Muscle of leg (tissue), 16 donors: ENCODE results near the gene VCX3B. TPM values are rescaled to one million over a fixed set of nuclear protein-coding genes. Genes with fewer than 3 reads are reported as not detected.
"Not testable (repeated sequence)": the region's sequence is repeated elsewhere in the genome, so short reads cannot be mapped to it uniquely, and the experiment has no call there.

Experiments used
- DNase-seq: peaks from one replicate; pipeline ENCODE4 v3.0.0; 2013
- H3K27ac ChIP-seq: one replicate; pipeline ENCODE4 v1.5.1; 2013; ENCODE audit warnings: mild to moderate bottlenecking, low read length, control low read depth
- H3K27me3 ChIP-seq: one replicate; pipeline ENCODE4 v1.6.1; 2013; ENCODE audit warnings: low read length; ENCODE audit not compliant: control insufficient read depth, insufficient read depth
- H3K36me3 ChIP-seq: one replicate; pipeline ENCODE4 v1.6.1; 2013; ENCODE audit warnings: low read length; ENCODE audit not compliant: control insufficient read depth, insufficient read depth
- H3K4me1 ChIP-seq: one replicate; pipeline ENCODE4 v1.6.1; 2013; ENCODE audit warnings: low read length; ENCODE audit not compliant: control insufficient read depth, insufficient read depth
- H3K4me3 ChIP-seq: one replicate; pipeline ENCODE4 v1.5.1; 2013; ENCODE audit warnings: low read length, control low read depth
- H3K9me3 ChIP-seq: replicated peaks from 2 replicates; pipeline ENCODE4 v1.6.1; 2013; ENCODE audit warnings: low read depth, low read length; ENCODE audit not compliant: control insufficient read depth
- WGBS: methylation state at CpG from one replicate; pipeline ENCODE4 v1.1.5; 2013; ENCODE audit warnings: missing lambda C conversion rate; ENCODE audit not compliant: insufficient coverage; 5-methylcytosine and 5-hydroxymethylcytosine counted together
- long read RNA-seq, 11 donors: transcript quantifications; one replicate each; lab custom pipeline, GENCODE V29; 2026
- polyA plus RNA-seq, 8 donors: library from polyadenylated mRNA; unstranded; fragments of 120-200 nt; gene quantifications; one replicate each; pipeline versions ENCODE4 v1.2.1 to v1.2.3, GENCODE V29; 2013; ENCODE audit warnings: inconsistent platforms in 1 of 8, low replicate concordance in 1 of 8; ENCODE audit not compliant: insufficient read length in 8 of 8, insufficient read depth in 1 of 8
- total RNA-seq: library from RNA; stranded (reverse); fragments of 120-200 nt; gene quantifications from one replicate; pipeline ENCODE4 v1.2.4, GENCODE V29; 2013

VCX3B gene
- total RNA-seq (not detected), polyA plus RNA-seq (under 1 TPM in 3 of 8 donors, not detected in 5; 0.12 to 0.30 (median 0.23) TPM)
- long read RNA-seq, donor 1: 0 reads
- long read RNA-seq, donor 2: 0 reads
- long read RNA-seq, donor 3: 0 reads
- long read RNA-seq, donor 4: 0 reads
- long read RNA-seq, donor 5: 0 reads
- long read RNA-seq, donor 6: 0 reads
- long read RNA-seq, donor 7: 0 reads
- long read RNA-seq, donor 8: 0 reads
- long read RNA-seq, donor 9: 0 reads
- long read RNA-seq, donor 10: 0 reads
- long read RNA-seq, donor 11: 0 reads

DNA sequence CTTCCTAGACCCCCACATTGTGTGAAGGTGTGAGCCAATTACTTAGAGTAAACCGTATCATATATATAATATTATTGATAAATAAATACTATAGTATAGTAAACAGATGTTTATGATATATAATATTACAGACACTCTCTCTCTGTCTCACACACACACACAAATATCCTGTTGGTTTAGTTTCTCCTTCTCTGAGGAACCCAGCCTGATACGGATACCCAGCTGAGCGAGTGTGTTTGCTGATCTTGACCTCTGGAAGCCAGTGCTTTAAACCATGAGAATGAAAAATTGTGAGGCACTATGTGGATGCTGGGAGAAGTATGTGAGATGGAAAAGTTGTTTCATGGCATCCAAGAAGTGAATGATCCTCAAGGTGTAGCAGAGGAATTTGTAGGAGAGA lies at the start of gene VCX3B:
TSS of gene VCX3B (plus strand) at position 301 of the 400 bp plus-strand sequence. CDS start 621 bp downstream, outside the sequence.
- H3K9me3 ChIP-seq, H3K27me3 ChIP-seq, H3K27ac ChIP-seq, H3K4me3 ChIP-seq, H3K4me1 ChIP-seq, H3K36me3 ChIP-seq, DNase-seq: not testable (repeated sequence)
- WGBS: no CpG with 5 or more reads among the region's 3 CpGs

- no peaks in the 10 kb centered on the region for H3K36me3 ChIP-seq
- H3K27me3 ChIP-seq: peaks cover 2% of the 10 kb centered on the region
- no peak overlapping the region for H3K27ac ChIP-seq
- WGBS: 100% methylated on average over 1 of the region's 4 CpGs
- no peak for DNase-seq
- H3K4me3 ChIP-seq: no peak overlapping the region
- no peaks in the 10 kb centered on the region for H3K4me1 ChIP-seq
- H3K9me3 ChIP-seq: no peaks in the 10 kb centered on the region
Measured at GRCh38 chrX:8418301-8418700, 46.3 kb upstream of the VCX3B start.

GRCh38 chrX:8424912-8425311 lies 39.7 kb upstream of the VCX3B start:
- Histone ChIP-seq H3K27ac (no peak overlapping the region), H3K4me1 (no peaks in the 10 kb centered on the region), H3K9me3 (no peaks in the 10 kb centered on the region), H3K27me3 (no peaks in the 10 kb centered on the region), H3K4me3 (no peak overlapping the region), H3K36me3 (no peaks in the 10 kb centered on the region)
- DNase-seq: no peak
- no CpG with 5 or more reads among the region's 1 CpG for WGBS

- DNase-seq: no peak
- H3K36me3 ChIP-seq: no peaks in the 10 kb centered on the region
- no peak overlapping the region for H3K27ac ChIP-seq
- 86% methylated on average over 1 of the region's 6 CpGs for WGBS
- H3K9me3 ChIP-seq: no peaks in the 10 kb centered on the region
- H3K27me3 ChIP-seq: peaks cover 4% of the 10 kb centered on the region
- H3K4me3 ChIP-seq: no peak overlapping the region
- H3K4me1 ChIP-seq: no peaks in the 10 kb centered on the region
Measured at GRCh38 chrX:8429692-8430249, 34.9 kb upstream of the VCX3B start.

- H3K27ac ChIP-seq: no peak overlapping the region
- no peaks in the 10 kb centered on the region for H3K36me3 ChIP-seq
- DNase-seq: no peak
- H3K9me3 ChIP-seq: no peaks in the 10 kb centered on the region
- H3K4me3 ChIP-seq: no peak overlapping the region
- no peaks in the 10 kb centered on the region for H3K4me1 ChIP-seq
- WGBS: no CpG with 5 or more reads among the region's 3 CpGs
- peaks cover 4% of the 10 kb centered on the region for H3K27me3 ChIP-seq
Measured at GRCh38 chrX:8430444-8430843, 34.2 kb upstream of the VCX3B start.

- no peaks in the 10 kb centered on the region for H3K36me3 ChIP-seq
- H3K27me3 ChIP-seq: peaks cover 4% of the 10 kb centered on the region
- H3K27ac ChIP-seq: no peak overlapping the region
- no CpG with 5 or more reads among the region's 3 CpGs for WGBS
- no peaks in the 10 kb centered on the region for H3K9me3 ChIP-seq
- no peaks in the 10 kb centered on the region for H3K4me1 ChIP-seq
- DNase-seq: no peak
- no peak overlapping the region for H3K4me3 ChIP-seq
Measured at GRCh38 chrX:8432396-8432795, 32.2 kb upstream of the VCX3B start.

DNA sequence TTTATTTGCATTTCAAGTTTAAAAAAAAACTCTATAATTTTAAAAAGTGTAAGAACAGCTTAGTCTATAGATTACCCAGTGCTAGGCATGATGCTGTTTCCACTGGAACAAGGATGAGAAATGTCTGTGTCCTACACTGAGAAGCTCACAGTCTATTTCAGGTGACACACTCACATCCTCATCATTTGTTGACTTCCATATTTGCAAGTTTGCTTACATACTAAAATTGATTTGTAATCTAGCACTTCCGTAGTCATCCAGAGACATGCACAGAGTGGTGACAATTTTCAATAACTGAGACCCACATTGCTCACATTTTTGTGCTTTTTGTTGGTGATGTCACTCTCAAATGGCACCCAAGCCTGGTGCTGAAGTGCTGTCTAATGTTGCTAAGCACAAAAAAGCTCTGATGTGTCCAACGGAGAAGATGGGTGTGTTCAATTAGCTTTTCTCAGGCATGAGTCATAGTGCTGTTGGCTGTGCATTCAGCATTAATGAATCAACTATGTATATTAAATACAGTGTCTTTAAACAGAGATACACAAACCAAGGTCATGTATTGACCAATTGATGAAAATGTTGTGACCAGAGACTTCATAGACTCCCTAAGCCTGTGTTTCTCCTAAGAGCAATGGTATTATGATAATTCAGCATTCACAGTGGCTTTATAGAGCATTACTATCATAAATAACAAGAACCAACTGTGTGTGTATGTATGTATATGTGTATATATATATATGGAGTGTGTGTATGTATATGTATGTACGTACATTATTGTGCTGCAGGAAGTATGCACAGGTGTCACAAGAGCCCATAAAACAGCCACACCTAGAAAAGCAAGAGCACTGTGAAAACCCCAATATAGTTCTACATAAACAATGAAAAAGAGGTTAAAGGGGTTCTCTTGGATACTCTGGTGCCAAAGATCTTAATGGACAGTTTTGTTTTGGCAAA lies 31.2 kb upstream of the VCX3B start:
- no peak overlapping the region for H3K4me3 ChIP-seq
- no peaks in the 10 kb centered on the region for H3K36me3 ChIP-seq
- no peaks in the 10 kb centered on the region for H3K4me1 ChIP-seq
- peaks cover 4% of the 10 kb centered on the region for H3K27me3 ChIP-seq
- no peak overlapping the region for H3K27ac ChIP-seq
- DNase-seq: no peak
- no CpG with 5 or more reads among the region's 3 CpGs for WGBS
- H3K9me3 ChIP-seq: no peaks in the 10 kb centered on the region

GRCh38 chrX:8447368-8447767 lies 17.3 kb upstream of the VCX3B start:
- Histone ChIP-seq H3K4me3 (no peak overlapping the region), H3K27me3 (no peaks in the 10 kb centered on the region), H3K36me3 (no peaks in the 10 kb centered on the region), H3K27ac (no peak overlapping the region), H3K9me3 (no peaks in the 10 kb centered on the region), H3K4me1 (no peaks in the 10 kb centered on the region)
- no peak for DNase-seq
- no CpG with 5 or more reads among the region's 5 CpGs for WGBS

DNA sequence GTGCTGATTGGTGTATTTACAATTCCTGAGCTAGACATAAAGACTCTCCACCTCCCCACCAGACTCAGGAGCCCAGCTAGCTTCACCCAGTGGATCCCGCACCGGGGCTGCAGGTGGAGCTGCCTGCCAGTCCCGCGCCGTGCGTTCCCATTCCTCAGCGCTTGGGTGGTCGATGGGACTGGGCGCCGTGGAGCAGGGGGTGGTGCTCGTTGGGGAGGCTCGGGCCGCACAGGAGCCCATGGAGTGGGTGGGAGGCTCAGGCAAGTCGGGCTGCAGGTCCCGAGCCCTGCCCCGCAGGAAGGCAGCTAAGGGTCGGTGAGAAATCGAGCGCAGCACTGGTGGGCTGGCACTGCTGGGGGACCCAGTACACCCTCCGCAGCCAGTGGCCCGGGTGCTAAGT lies 12.3 kb upstream of the VCX3B start:
- not testable (repeated sequence) for DNase-seq

GRCh38 chrX:8453611-8454010 lies 11.0 kb upstream of the VCX3B start:
- H3K27ac ChIP-seq: no peak overlapping the region
- 28% methylated on average over 2 of the region's 3 CpGs for WGBS
- no peak overlapping the region for H3K4me3 ChIP-seq
- H3K4me1 ChIP-seq: peaks cover 5% of the 10 kb centered on the region
- H3K27me3 ChIP-seq: no peaks in the 10 kb centered on the region
- no peaks in the 10 kb centered on the region for H3K36me3 ChIP-seq
- peak; percentile 64 for DNase-seq
- H3K9me3 ChIP-seq: no peaks in the 10 kb centered on the region

More for the DNA sequence above, 12.3 kb upstream of the VCX3B start:
- not testable (repeated sequence) for H3K4me1 ChIP-seq, H3K27ac ChIP-seq, H3K36me3 ChIP-seq, H3K27me3 ChIP-seq, H3K9me3 ChIP-seq, H3K4me3 ChIP-seq
- 96% methylated on average over 16 of the region's 21 CpGs for WGBS
